HEK293 (cell line): ENCODE data around the gene KLHL17.

Experiments used
- ZBTB1 ChIP-seq: fragments of 450-650 bp; formaldehyde crosslinking; IDR thresholded peaks from 2 replicates; pipeline ENCODE4 v1.5.1; 2016; ENCODE audit warnings: missing biosample characterization, missing genetic modification characterization
- ZBTB7A ChIP-seq: fragments of 450-650 bp; formaldehyde crosslinking; IDR thresholded peaks from 2 replicates; pipeline ENCODE4 v1.5.1; 2016; ENCODE audit warnings: low read depth, missing biosample characterization, missing genetic modification characterization
- TF ChIP-seq, protein P1 (sequence below): fragments of 450-650 bp; formaldehyde crosslinking; IDR thresholded peaks from 2 replicates; pipeline ENCODE4 v1.5.1; 2016; ENCODE audit warnings: missing biosample characterization, missing genetic modification characterization
- TF ChIP-seq, protein P2 (sequence below): fragments of 450-650 bp; formaldehyde crosslinking; IDR thresholded peaks from 2 replicates; pipeline ENCODE4; 2016; ENCODE audit warnings: missing biosample characterization, missing genetic modification characterization
- TF ChIP-seq, protein P3 (sequence below): fragments of 450-650 bp; formaldehyde crosslinking; IDR thresholded peaks from 2 replicates; pipeline ENCODE4 v1.5.1; 2016; ENCODE audit warnings: missing biosample characterization, missing genetic modification characterization

DNA sequence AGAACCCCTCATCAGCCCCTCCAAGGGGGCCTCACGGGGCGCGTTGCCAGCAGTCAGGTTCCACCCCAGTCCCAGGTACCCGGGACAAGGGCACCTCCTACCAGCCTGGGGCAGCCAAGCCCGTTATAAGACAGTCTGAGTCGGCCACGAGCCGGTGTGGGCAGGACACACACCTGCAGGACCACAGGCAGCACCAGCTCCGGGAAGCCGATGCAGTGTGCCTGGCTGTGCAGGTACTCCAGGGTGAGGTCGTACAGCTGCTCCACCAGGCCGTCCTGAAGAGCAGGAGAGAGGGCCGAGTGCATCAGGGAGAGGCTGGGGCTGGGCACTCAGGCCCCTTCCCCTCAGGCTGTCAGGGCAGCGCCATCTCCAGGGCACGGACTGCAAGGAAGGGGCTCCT is 12.4 kb upstream of the KLHL17 start:
- no peak for TF ChIP-seq ZBTB1 (tag by site-specific recombination)
- TF ChIP-seq, protein P1, sequence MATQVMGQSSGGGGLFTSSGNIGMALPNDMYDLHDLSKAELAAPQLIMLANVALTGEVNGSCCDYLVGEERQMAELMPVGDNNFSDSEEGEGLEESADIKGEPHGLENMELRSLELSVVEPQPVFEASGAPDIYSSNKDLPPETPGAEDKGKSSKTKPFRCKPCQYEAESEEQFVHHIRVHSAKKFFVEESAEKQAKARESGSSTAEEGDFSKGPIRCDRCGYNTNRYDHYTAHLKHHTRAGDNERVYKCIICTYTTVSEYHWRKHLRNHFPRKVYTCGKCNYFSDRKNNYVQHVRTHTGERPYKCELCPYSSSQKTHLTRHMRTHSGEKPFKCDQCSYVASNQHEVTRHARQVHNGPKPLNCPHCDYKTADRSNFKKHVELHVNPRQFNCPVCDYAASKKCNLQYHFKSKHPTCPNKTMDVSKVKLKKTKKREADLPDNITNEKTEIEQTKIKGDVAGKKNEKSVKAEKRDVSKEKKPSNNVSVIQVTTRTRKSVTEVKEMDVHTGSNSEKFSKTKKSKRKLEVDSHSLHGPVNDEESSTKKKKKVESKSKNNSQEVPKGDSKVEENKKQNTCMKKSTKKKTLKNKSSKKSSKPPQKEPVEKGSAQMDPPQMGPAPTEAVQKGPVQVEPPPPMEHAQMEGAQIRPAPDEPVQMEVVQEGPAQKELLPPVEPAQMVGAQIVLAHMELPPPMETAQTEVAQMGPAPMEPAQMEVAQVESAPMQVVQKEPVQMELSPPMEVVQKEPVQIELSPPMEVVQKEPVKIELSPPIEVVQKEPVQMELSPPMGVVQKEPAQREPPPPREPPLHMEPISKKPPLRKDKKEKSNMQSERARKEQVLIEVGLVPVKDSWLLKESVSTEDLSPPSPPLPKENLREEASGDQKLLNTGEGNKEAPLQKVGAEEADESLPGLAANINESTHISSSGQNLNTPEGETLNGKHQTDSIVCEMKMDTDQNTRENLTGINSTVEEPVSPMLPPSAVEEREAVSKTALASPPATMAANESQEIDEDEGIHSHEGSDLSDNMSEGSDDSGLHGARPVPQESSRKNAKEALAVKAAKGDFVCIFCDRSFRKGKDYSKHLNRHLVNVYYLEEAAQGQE: no peak
- TF ChIP-seq, protein P2, sequence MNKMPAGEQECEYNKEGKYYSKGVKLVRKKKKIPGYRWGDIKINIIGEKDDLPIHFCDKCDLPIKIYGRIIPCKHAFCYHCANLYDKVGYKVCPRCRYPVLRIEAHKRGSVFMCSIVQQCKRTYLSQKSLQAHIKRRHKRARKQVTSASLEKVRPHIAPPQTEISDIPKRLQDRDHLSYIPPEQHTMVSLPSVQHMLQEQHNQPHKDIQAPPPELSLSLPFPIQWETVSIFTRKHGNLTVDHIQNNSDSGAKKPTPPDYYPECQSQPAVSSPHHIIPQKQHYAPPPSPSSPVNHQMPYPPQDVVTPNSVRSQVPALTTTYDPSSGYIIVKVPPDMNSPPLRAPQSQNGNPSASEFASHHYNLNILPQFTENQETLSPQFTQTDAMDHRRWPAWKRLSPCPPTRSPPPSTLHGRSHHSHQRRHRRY (tag by site-specific recombination): no peak
- TF ChIP-seq, protein P3, sequence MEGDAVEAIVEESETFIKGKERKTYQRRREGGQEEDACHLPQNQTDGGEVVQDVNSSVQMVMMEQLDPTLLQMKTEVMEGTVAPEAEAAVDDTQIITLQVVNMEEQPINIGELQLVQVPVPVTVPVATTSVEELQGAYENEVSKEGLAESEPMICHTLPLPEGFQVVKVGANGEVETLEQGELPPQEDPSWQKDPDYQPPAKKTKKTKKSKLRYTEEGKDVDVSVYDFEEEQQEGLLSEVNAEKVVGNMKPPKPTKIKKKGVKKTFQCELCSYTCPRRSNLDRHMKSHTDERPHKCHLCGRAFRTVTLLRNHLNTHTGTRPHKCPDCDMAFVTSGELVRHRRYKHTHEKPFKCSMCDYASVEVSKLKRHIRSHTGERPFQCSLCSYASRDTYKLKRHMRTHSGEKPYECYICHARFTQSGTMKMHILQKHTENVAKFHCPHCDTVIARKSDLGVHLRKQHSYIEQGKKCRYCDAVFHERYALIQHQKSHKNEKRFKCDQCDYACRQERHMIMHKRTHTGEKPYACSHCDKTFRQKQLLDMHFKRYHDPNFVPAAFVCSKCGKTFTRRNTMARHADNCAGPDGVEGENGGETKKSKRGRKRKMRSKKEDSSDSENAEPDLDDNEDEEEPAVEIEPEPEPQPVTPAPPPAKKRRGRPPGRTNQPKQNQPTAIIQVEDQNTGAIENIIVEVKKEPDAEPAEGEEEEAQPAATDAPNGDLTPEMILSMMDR (tag by site-specific recombination): no peak
- no peak for TF ChIP-seq ZBTB7A (tag by site-specific recombination)
